Measurements from ENCODE around the gene GPATCH1. TPM values are rescaled to one million over a fixed set of nuclear protein-coding genes. Genes with fewer than 3 reads are reported as not detected.

The GPATCH1 gene
- total and polyA plus RNA-seq, 2 of the 8 experiments (the other 6 are each of a cell fraction or from before 2014, with no cell fraction given), result 4.3 to 8.2 TPM

DNA sequence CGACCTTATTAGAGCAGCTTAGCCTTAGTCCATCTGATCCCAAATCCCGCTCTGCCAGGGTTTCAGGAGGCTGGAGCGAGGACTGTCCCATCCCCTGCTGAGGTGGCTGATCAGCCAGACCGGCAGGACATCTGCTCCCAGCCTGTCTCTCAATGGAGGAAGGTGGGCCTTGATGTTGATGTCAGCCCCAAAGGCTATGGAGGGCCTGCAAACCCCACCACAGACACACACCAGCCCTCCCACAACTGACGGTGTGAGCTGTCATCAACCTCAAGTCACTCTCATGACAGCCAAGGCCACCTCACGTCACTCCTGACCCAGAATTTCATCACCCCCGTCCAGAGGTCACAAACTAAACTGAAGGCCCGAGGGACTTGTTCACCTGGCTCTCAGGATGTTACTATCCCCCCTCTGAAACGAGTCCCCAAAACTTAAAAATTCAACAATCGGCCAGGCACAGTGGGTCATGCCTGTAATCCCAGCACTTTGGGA is 41.8 kb upstream of the GPATCH1 start (continued):
- TF ChIP-seq HDAC2 (IDR thresholded peaks at IDR 0.05; ENCODE audit: borderline replicate concordance in 1 of 2, low read depth in 2 of 2, low read length in 2 of 2) (no peak), TAF1 (IDR thresholded peaks at IDR 0.05; ENCODE audit: low read depth, low read length) (no peak), TEAD4 (IDR thresholded peaks at IDR 0.05; ENCODE audit: low read depth, low read length) (no peak), MAFK (IDR thresholded peaks at IDR 0.05; ENCODE audit: low read depth, low read length) (no peak), KDM5A (IDR thresholded peaks at IDR 0.05; ENCODE audit: low read length) (no peak)
- TF ChIP-seq, protein P1, sequence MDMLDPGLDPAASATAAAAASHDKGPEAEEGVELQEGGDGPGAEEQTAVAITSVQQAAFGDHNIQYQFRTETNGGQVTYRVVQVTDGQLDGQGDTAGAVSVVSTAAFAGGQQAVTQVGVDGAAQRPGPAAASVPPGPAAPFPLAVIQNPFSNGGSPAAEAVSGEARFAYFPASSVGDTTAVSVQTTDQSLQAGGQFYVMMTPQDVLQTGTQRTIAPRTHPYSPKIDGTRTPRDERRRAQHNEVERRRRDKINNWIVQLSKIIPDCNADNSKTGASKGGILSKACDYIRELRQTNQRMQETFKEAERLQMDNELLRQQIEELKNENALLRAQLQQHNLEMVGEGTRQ (IDR thresholded peaks at IDR 0.05; ENCODE audit: low read length), result no peak
